ENCODE measurements around the gene JMJD1C. TPM values are rescaled to one million over a fixed set of nuclear protein-coding genes. Genes with fewer than 3 reads are reported as not detected.
A peak's percentile ranks its signal among the peaks of the same experiment; 100 is the strongest.

JMJD1C gene
- total RNA-seq, 2 experiments from 2014 or later = 389 to 399 TPM

DNA sequence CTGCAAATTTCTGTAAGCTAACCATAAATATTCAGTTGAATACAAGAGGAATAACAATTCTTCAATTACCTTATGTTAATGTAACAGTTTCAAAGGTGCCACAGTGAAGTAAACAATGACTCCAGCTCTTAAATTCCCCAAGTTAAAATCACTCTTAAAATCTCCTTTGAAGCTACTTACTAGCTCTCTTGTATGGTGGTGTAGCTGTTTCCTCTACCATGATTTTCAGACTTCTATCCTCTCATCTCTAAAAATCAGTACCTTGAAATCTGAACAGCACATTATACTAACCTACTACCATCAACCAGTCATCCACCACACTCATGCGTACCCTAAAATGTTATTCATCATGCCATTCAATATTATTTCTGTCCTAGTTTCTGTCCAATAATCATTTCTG, 29.6 kb downstream of the JMJD1C start:
- CTCF ChIA-PET = no interaction called here
- POLR2A ChIA-PET = no interaction called here
- H3K9me3 Mint-ChIP-seq = no peaks in the 10 kb centered on the region

DNA sequence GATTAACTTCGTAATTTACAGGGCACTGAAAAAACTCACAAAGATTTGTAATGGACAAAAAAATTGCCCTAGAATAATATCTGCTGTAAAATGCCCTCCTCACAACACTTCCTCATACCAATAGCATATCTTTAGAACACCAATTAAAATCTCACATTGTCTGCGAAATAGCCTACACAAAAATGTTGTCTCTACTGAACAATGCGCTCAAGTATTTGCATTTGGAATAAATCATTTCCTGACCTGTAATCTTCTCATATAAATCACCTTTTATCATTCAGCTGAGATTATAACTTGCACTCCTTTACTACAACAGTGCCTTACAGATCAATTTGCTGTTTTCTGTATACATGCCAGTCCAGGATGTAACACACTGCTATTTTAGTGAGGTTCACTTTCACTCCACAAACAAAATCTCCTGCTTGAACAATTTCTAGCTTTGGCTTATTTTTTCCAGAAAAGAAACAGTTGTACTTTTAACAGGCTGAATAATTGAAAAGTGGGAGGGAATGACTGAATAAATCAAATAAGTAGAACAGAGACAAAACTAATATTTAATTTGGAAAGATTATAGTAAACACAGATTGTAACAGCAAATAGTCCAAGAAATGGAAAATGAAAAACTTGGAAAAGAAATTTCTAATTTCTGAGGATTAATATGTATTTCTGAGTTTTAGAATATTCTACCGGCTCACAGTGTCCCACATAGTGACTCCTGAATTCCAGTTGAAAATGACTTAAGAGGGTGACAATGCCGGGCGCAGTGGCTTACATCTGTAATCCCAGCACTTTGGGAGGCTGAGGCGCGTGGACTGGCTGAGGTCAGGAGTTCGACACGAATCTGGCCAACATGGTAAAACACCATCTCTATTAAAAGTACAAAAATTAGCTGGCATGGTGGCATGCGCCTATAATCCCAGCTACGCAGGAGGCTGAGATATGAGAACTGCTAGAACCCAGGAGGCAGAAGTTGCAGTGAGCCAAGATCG, 30.6 kb downstream of the JMJD1C start:
- Mint-ChIP-seq H3K27me3 (no peaks in the 10 kb centered on the region), H3K4me1 (ENCODE audit: low read depth) (peaks cover 33% of the 10 kb centered on the region), H3K4me3 (no peak overlapping the region), H3K9me3 (no peaks in the 10 kb centered on the region), H3K36me3 (ENCODE audit: low read depth) (peaks cover 15% of the 10 kb centered on the region), H3K27ac (no peak overlapping the region)
- ChIA-PET CTCF (no interaction called here), POLR2A (interaction anchor here (1.1 kb wide), 1 partner anchor 20 kb away, joined by 3 read pairs; no protein-coding TSS in a partner anchor)
- Histone ChIP-seq H3K4me3 (ENCODE audit: low read length) (no peak overlapping the region), H3K27me3 (ENCODE audit: control insufficient read depth in 1 of 2, insufficient read depth in 2 of 2, low read length in 2 of 2) (no peaks in the 10 kb centered on the region), H3K27ac (ENCODE audit: low read depth in 1 of 2, low read length in 2 of 2) (no peak overlapping the region), H3K36me3 (ENCODE audit: insufficient read depth, low read length) (no peaks in the 10 kb centered on the region), H3K9me3 (ENCODE audit: control insufficient read depth in 1 of 2, insufficient read depth in 1 of 2, low read length in 2 of 2) (no peaks in the 10 kb centered on the region), H3K4me1 (ENCODE audit: insufficient read depth, low read length) (no peaks in the 10 kb centered on the region)
- TF ChIP-seq, protein P1, sequence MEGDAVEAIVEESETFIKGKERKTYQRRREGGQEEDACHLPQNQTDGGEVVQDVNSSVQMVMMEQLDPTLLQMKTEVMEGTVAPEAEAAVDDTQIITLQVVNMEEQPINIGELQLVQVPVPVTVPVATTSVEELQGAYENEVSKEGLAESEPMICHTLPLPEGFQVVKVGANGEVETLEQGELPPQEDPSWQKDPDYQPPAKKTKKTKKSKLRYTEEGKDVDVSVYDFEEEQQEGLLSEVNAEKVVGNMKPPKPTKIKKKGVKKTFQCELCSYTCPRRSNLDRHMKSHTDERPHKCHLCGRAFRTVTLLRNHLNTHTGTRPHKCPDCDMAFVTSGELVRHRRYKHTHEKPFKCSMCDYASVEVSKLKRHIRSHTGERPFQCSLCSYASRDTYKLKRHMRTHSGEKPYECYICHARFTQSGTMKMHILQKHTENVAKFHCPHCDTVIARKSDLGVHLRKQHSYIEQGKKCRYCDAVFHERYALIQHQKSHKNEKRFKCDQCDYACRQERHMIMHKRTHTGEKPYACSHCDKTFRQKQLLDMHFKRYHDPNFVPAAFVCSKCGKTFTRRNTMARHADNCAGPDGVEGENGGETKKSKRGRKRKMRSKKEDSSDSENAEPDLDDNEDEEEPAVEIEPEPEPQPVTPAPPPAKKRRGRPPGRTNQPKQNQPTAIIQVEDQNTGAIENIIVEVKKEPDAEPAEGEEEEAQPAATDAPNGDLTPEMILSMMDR (IDR thresholded peaks at IDR 0.05) = no peak
- intact Hi-C loops (cut with DNase I, micrococcal nuclease) = no loop called here
- ATAC-seq (ENCODE audit: poor library complexity) = no peak
- DNase-seq = no peak

More for the DNA sequence above, 29.6 kb downstream of the JMJD1C start:
- no peak overlapping the region for H3K27ac ChIP-seq (ENCODE audit: low read depth in 1 of 2, low read length in 2 of 2)
- DNase-seq (no peak), ATAC-seq (ENCODE audit: poor library complexity) (peak; percentile 29)
- H3K36me3 ChIP-seq (ENCODE audit: insufficient read depth, low read length) = no peaks in the 10 kb centered on the region
- TF ChIP-seq, protein P1 (IDR thresholded peaks at IDR 0.05) = no peak
- H3K4me3 ChIP-seq (ENCODE audit: low read length) = no peak overlapping the region
- Mint-ChIP-seq H3K27me3 (no peaks in the 10 kb centered on the region), H3K36me3 (ENCODE audit: low read depth) (peaks cover 10% of the 10 kb centered on the region), H3K4me1 (ENCODE audit: low read depth) (peaks cover 32% of the 10 kb centered on the region), H3K4me3 (no peak overlapping the region), H3K27ac (no peak overlapping the region)
- no peaks in the 10 kb centered on the region for H3K4me1 ChIP-seq (ENCODE audit: insufficient read depth, low read length)
- no peaks in the 10 kb centered on the region for H3K27me3 ChIP-seq (ENCODE audit: control insufficient read depth in 1 of 2, insufficient read depth in 2 of 2, low read length in 2 of 2)
- H3K9me3 ChIP-seq (ENCODE audit: control insufficient read depth in 1 of 2, insufficient read depth in 1 of 2, low read length in 2 of 2) = no peaks in the 10 kb centered on the region
- intact Hi-C loops (cut with DNase I, micrococcal nuclease) = no loop called here

DNA sequence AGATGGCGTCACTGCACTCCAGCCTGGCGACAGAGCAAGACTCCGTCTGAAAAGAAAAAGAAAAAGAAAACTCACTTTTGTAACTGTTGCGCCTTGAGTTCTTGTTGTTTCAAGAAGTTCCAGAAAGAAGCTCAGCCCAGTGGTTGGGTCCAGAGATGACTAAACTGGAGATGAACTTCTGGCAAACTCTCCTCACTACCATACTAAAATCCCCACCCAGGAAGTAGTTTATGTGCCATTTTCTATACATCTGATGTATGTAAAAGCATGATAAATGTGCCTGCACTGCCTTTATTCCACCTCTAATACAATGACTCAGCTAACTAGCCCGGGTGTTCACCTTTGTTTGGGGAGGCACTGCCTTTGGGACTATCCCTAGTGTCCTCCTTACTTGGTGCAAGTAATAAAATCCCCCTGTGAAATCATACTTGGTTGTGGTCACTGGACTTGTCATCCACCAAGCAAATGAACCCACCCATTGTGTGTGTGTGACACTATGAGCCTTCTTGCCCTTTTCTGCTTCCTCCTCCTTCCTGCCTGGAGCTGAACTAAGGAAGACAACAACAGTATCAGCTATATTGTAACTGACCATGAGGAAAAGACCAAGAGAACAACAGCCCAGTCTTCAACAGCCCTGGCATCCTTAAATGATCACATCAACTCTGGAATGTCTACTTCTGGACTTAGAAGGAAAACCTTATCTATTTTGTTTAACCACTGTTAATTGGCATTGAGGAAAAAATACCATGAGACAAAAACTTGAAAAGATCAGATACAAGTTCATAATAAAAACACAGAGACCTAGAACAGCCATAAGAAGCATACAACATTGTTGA, 33.6 kb downstream of the JMJD1C start:
- Histone ChIP-seq H3K9me3 (ENCODE audit: control insufficient read depth in 1 of 2, insufficient read depth in 1 of 2, low read length in 2 of 2) (no peaks in the 10 kb centered on the region), H3K4me3 (ENCODE audit: low read length) (no peak overlapping the region), H3K36me3 (ENCODE audit: insufficient read depth, low read length) (no peaks in the 10 kb centered on the region), H3K4me1 (ENCODE audit: insufficient read depth, low read length) (peaks cover 4% of the 10 kb centered on the region), H3K27me3 (ENCODE audit: control insufficient read depth in 1 of 2, insufficient read depth in 2 of 2, low read length in 2 of 2) (no peaks in the 10 kb centered on the region), H3K27ac (ENCODE audit: low read depth in 1 of 2, low read length in 2 of 2) (no peak overlapping the region)
- H3K4me3 Mint-ChIP-seq = no peak overlapping the region
- no peak overlapping the region for H3K27ac Mint-ChIP-seq
- ChIA-PET POLR2A (interaction anchor here (1.1 kb wide), 1 partner anchor 165 kb away, joined by 3 read pairs; no protein-coding TSS in a partner anchor), CTCF (no interaction called here)
- peaks cover 59% of the 10 kb centered on the region for H3K4me1 Mint-ChIP-seq (ENCODE audit: low read depth)
- no peaks in the 10 kb centered on the region for H3K27me3 Mint-ChIP-seq
- H3K36me3 Mint-ChIP-seq (ENCODE audit: low read depth) = peaks cover 15% of the 10 kb centered on the region
- H3K9me3 Mint-ChIP-seq = no peaks in the 10 kb centered on the region
- ATAC-seq (ENCODE audit: poor library complexity) (no peak), DNase-seq (peak in 1 of 14 experiments; percentile 19)
- intact Hi-C loops (cut with DNase I, micrococcal nuclease) = no loop called here
- TF ChIP-seq, protein P1 (IDR thresholded peaks at IDR 0.05) = no peak

All from CD4-positive, alpha-beta T cell (primary cell).